ENCODE results near the gene SLIT2. TPM values are rescaled to one million over a fixed set of nuclear protein-coding genes. Genes with fewer than 3 reads are reported as not detected.

SLIT2 gene
- total RNA-seq, 1 experiment from 2014 or later = 3.8 TPM

GRCh38 chr4:20266215-20267082, 14.7 kb downstream of the SLIT2 start:
- CTCF ChIA-PET = no interaction called here
- Histone ChIP-seq H4K20me1 (ENCODE audit: insufficient read depth) (no peaks in the 10 kb centered on the region), H3K79me2 (ENCODE audit: insufficient read depth, low read length) (no peaks in the 10 kb centered on the region), H3K36me3 (ENCODE audit: control insufficient read depth in 1 of 2, insufficient read depth in 2 of 2, low read length in 2 of 2) (no peaks in the 10 kb centered on the region), H3K9me2 (ENCODE audit: insufficient read depth) (no peaks in the 10 kb centered on the region), H3K27me3 (ENCODE audit: insufficient read depth, low read length) (no peaks in the 10 kb centered on the region), H3K4me2 (ENCODE audit: low read length) (no peak overlapping the region), H3K4me3 (replicated peaks in 1 of 2; ENCODE audit: low read depth in 1 of 2, low read length in 2 of 2) (no peak overlapping the region), H3K9ac (ENCODE audit: low read length) (no peak overlapping the region), H3K27ac (ENCODE audit: low read depth, low read length) (no peak overlapping the region), H2AFZ (ENCODE audit: low read depth, low read length, poor library complexity, severe bottlenecking) (no peak overlapping the region), H3K4me1 (ENCODE audit: control insufficient read depth in 1 of 2, insufficient read depth in 2 of 2, low read length in 2 of 2) (no peaks in the 10 kb centered on the region), H3K9me3 (ENCODE audit: control insufficient read depth in 1 of 2, insufficient read depth in 1 of 2, low read depth in 1 of 2, low read length in 2 of 2) (no peaks in the 10 kb centered on the region)
- POLR2A ChIA-PET = no interaction called here
- BruUV-seq (replicated peaks) = no TSS peak
- intact Hi-C loops (cut with micrococcal nuclease) = no loop called here
- ATAC-seq (no peak), DNase-seq (ENCODE audit: low read depth, low spot score) (no peak)
- RAD21 ChIA-PET (ENCODE audit: low non-redundant PET in 1 of 2, low total read pairs in 2 of 2, uncharacterized antibody in 2 of 2, unreplicated experiment in 2 of 2) = no interaction called here
- TF ChIP-seq FOSL1 (IDR thresholded peaks at IDR 0.05; ENCODE audit: low read depth) (no peak), POLR2A (IDR thresholded peaks at IDR 0.05; ENCODE audit: borderline replicate concordance, extremely low read depth, insufficient read depth, insufficient read length) (no peak), CEBPB (IDR thresholded peaks at IDR 0.05; ENCODE audit: low read depth) (no peak), RAD21 (IDR thresholded peaks at IDR 0.05; ENCODE audit: low read depth) (no peak), ZBTB33 (IDR thresholded peaks at IDR 0.05; ENCODE audit: extremely low read depth, insufficient replicate concordance, low read length) (no peak), EGR1 (IDR thresholded peaks at IDR 0.05; ENCODE audit: low read depth) (no peak), YY1 (IDR thresholded peaks at IDR 0.05; ENCODE audit: extremely low read depth, insufficient replicate concordance, low read depth, low read length) (no peak), CBX3 (IDR thresholded peaks at IDR 0.05; ENCODE audit: low read depth) (no peak), POLR2AphosphoS5 (IDR thresholded peaks at IDR 0.05; ENCODE audit: low read depth, low read length) (no peak), SP1 (IDR thresholded peaks at IDR 0.05; ENCODE audit: low read depth) (no peak)
- TF ChIP-seq, protein P1, sequence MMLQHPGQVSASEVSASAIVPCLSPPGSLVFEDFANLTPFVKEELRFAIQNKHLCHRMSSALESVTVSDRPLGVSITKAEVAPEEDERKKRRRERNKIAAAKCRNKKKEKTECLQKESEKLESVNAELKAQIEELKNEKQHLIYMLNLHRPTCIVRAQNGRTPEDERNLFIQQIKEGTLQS (IDR thresholded peaks at IDR 0.05) = no peak
- TF ChIP-seq, protein P2, sequence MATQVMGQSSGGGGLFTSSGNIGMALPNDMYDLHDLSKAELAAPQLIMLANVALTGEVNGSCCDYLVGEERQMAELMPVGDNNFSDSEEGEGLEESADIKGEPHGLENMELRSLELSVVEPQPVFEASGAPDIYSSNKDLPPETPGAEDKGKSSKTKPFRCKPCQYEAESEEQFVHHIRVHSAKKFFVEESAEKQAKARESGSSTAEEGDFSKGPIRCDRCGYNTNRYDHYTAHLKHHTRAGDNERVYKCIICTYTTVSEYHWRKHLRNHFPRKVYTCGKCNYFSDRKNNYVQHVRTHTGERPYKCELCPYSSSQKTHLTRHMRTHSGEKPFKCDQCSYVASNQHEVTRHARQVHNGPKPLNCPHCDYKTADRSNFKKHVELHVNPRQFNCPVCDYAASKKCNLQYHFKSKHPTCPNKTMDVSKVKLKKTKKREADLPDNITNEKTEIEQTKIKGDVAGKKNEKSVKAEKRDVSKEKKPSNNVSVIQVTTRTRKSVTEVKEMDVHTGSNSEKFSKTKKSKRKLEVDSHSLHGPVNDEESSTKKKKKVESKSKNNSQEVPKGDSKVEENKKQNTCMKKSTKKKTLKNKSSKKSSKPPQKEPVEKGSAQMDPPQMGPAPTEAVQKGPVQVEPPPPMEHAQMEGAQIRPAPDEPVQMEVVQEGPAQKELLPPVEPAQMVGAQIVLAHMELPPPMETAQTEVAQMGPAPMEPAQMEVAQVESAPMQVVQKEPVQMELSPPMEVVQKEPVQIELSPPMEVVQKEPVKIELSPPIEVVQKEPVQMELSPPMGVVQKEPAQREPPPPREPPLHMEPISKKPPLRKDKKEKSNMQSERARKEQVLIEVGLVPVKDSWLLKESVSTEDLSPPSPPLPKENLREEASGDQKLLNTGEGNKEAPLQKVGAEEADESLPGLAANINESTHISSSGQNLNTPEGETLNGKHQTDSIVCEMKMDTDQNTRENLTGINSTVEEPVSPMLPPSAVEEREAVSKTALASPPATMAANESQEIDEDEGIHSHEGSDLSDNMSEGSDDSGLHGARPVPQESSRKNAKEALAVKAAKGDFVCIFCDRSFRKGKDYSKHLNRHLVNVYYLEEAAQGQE (IDR thresholded peaks at IDR 0.05; ENCODE audit: low read depth) = no peak

All from HCT116 (cell line).